ENCODE data around the gene SPAG6.
"Not testable (repeated sequence)": the region's sequence is repeated elsewhere in the genome, so short reads cannot be mapped to it uniquely, and the experiment has no call there.

DNA sequence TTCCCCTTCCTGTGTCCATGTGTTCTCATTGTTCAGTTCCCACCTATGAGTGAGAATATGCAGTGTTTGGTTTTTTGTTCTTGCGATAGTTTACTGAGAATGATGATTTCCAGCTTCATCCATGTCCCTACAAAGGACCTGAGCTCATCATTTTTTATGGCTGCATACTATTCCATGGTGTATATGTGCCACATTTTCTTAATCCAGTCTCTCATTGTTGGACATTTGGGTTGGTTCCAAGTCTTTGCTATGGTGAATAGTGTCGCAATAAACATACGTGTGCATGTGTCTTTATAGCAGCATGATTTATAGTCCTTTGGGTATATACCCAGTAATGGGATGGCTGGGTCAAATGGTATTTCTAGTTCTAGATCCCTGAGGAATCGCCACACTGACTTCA is 12.5 kb downstream of the SPAG6 start:
- TF ChIP-seq, protein P1, sequence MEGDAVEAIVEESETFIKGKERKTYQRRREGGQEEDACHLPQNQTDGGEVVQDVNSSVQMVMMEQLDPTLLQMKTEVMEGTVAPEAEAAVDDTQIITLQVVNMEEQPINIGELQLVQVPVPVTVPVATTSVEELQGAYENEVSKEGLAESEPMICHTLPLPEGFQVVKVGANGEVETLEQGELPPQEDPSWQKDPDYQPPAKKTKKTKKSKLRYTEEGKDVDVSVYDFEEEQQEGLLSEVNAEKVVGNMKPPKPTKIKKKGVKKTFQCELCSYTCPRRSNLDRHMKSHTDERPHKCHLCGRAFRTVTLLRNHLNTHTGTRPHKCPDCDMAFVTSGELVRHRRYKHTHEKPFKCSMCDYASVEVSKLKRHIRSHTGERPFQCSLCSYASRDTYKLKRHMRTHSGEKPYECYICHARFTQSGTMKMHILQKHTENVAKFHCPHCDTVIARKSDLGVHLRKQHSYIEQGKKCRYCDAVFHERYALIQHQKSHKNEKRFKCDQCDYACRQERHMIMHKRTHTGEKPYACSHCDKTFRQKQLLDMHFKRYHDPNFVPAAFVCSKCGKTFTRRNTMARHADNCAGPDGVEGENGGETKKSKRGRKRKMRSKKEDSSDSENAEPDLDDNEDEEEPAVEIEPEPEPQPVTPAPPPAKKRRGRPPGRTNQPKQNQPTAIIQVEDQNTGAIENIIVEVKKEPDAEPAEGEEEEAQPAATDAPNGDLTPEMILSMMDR (IDR thresholded peaks at IDR 0.05), result not testable (repeated sequence)
- not testable (repeated sequence) for TF ChIP-seq POLR2A (IDR thresholded peaks at IDR 0.05)

All from esophagus squamous epithelium (tissue), 4 donors.